ENCODE measurements around the gene TXNRD2.

GRCh38 chr22:19888131-19888746 lies 53.4 kb downstream of the TXNRD2 start:
- TF ChIP-seq, protein P1, sequence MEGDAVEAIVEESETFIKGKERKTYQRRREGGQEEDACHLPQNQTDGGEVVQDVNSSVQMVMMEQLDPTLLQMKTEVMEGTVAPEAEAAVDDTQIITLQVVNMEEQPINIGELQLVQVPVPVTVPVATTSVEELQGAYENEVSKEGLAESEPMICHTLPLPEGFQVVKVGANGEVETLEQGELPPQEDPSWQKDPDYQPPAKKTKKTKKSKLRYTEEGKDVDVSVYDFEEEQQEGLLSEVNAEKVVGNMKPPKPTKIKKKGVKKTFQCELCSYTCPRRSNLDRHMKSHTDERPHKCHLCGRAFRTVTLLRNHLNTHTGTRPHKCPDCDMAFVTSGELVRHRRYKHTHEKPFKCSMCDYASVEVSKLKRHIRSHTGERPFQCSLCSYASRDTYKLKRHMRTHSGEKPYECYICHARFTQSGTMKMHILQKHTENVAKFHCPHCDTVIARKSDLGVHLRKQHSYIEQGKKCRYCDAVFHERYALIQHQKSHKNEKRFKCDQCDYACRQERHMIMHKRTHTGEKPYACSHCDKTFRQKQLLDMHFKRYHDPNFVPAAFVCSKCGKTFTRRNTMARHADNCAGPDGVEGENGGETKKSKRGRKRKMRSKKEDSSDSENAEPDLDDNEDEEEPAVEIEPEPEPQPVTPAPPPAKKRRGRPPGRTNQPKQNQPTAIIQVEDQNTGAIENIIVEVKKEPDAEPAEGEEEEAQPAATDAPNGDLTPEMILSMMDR (IDR thresholded peaks at IDR 0.05): no peak
- TF ChIP-seq EP300 (IDR thresholded peaks at IDR 0.05): no peak
